ENCODE data around the gene ROBO1. TPM values are rescaled to one million over a fixed set of nuclear protein-coding genes. Genes with fewer than 3 reads are reported as not detected.

The ROBO1 gene
- total RNA-seq, 1 donor from 2014 or later = 78.0 TPM

- H3K4me3 Mint-ChIP-seq (ENCODE audit: low read depth) = no peak overlapping the region
- H3K36me3 Mint-ChIP-seq (ENCODE audit: insufficient read depth) = no peaks in the 10 kb centered on the region
- H3K27ac Mint-ChIP-seq = no peak overlapping the region
- no peaks in the 10 kb centered on the region for H3K27me3 Mint-ChIP-seq
- DNase-seq (ENCODE audit: low spot score, unreplicated experiment) = no peak
- TF ChIP-seq, protein P1, sequence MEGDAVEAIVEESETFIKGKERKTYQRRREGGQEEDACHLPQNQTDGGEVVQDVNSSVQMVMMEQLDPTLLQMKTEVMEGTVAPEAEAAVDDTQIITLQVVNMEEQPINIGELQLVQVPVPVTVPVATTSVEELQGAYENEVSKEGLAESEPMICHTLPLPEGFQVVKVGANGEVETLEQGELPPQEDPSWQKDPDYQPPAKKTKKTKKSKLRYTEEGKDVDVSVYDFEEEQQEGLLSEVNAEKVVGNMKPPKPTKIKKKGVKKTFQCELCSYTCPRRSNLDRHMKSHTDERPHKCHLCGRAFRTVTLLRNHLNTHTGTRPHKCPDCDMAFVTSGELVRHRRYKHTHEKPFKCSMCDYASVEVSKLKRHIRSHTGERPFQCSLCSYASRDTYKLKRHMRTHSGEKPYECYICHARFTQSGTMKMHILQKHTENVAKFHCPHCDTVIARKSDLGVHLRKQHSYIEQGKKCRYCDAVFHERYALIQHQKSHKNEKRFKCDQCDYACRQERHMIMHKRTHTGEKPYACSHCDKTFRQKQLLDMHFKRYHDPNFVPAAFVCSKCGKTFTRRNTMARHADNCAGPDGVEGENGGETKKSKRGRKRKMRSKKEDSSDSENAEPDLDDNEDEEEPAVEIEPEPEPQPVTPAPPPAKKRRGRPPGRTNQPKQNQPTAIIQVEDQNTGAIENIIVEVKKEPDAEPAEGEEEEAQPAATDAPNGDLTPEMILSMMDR (IDR thresholded peaks at IDR 0.05; ENCODE audit: unreplicated experiment) = no peak
- H3K9me3 Mint-ChIP-seq (ENCODE audit: low read depth) = peaks cover 2% of the 10 kb centered on the region
- no peaks in the 10 kb centered on the region for H3K4me1 Mint-ChIP-seq (ENCODE audit: low read depth)
Observed at GRCh38 chr3:79160421-79160820, 607.4 kb downstream of the ROBO1 start.

DNA sequence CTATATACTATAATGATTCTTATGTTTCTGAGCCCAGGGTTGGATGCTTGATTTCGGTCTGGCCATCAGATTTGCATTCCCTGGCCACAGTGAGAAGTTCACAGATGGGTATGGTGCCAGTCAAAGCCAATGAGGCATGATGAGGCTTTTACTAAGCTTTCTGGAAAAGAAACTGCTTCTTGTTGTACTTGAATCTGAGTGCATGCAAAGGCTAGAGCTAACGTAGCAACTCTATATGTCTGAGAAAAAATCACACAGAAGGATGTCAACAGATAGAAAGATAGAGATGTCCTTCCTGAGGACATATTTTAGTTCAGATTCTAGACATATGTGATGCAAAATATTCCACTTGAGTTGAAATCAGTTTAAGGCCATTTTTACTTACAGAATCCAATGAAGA, 608.1 kb downstream of the ROBO1 start:
- Mint-ChIP-seq H3K27ac (no peak overlapping the region), H3K4me1 (ENCODE audit: low read depth) (no peaks in the 10 kb centered on the region), H3K4me3 (ENCODE audit: low read depth) (no peak overlapping the region), H3K9me3 (ENCODE audit: low read depth) (no peaks in the 10 kb centered on the region), H3K27me3 (no peaks in the 10 kb centered on the region), H3K36me3 (ENCODE audit: insufficient read depth) (no peaks in the 10 kb centered on the region)
- TF ChIP-seq, protein P1 (IDR thresholded peaks at IDR 0.05; ENCODE audit: unreplicated experiment) = no peak
- DNase-seq (ENCODE audit: low spot score, unreplicated experiment) = no peak

DNA sequence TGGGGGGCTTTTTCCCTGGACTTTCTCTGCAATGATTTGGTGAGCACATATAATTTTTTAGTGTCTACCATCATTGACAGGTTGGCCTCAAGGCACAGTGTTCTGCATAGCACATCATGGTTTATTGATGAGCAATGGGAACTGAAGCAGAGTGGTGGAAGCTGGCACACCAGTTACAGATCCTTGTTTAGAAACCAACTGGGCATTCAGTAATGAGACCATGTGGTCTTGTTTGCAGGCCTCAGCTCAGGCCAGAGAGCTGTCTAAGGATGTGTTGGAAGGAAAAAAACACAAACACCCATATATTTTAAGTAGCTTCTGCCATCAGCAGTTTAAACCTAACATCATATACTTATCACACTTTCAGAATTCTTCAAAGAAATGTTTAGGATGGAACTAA, 610.6 kb downstream of the ROBO1 start:
- Mint-ChIP-seq H3K4me1 (ENCODE audit: low read depth) (no peaks in the 10 kb centered on the region), H3K9me3 (ENCODE audit: low read depth) (no peaks in the 10 kb centered on the region), H3K4me3 (ENCODE audit: low read depth) (no peak overlapping the region), H3K27me3 (no peaks in the 10 kb centered on the region), H3K36me3 (ENCODE audit: insufficient read depth) (no peaks in the 10 kb centered on the region), H3K27ac (no peak overlapping the region)
- TF ChIP-seq, protein P1 (IDR thresholded peaks at IDR 0.05; ENCODE audit: unreplicated experiment) = no peak
- no peak for DNase-seq (ENCODE audit: low spot score, unreplicated experiment)

- peaks cover 5% of the 10 kb centered on the region for H3K9me3 Mint-ChIP-seq (ENCODE audit: low read depth)
- H3K27me3 Mint-ChIP-seq = no peaks in the 10 kb centered on the region
- TF ChIP-seq, protein P1 (IDR thresholded peaks at IDR 0.05; ENCODE audit: unreplicated experiment) = no peak
- no peak for DNase-seq (ENCODE audit: low spot score, unreplicated experiment)
- H3K4me1 Mint-ChIP-seq (ENCODE audit: low read depth) = no peaks in the 10 kb centered on the region
- H3K4me3 Mint-ChIP-seq (ENCODE audit: low read depth) = no peak overlapping the region
- H3K27ac Mint-ChIP-seq = no peak overlapping the region
- H3K36me3 Mint-ChIP-seq (ENCODE audit: insufficient read depth) = no peaks in the 10 kb centered on the region
Observed at GRCh38 chr3:79154865-79155264, 612.9 kb downstream of the ROBO1 start.

- Mint-ChIP-seq H3K4me1 (ENCODE audit: low read depth) (no peaks in the 10 kb centered on the region), H3K9me3 (ENCODE audit: low read depth) (peaks cover 5% of the 10 kb centered on the region), H3K36me3 (ENCODE audit: insufficient read depth) (no peaks in the 10 kb centered on the region), H3K27ac (no peak overlapping the region), H3K27me3 (no peaks in the 10 kb centered on the region), H3K4me3 (ENCODE audit: low read depth) (no peak overlapping the region)
- no peak for DNase-seq (ENCODE audit: low spot score, unreplicated experiment)
- TF ChIP-seq, protein P1 (IDR thresholded peaks at IDR 0.05; ENCODE audit: unreplicated experiment) = no peak
Observed at GRCh38 chr3:79148786-79149185, 619.0 kb downstream of the ROBO1 start.
